HT1080 (cell line): ENCODE measurements around the gene FCN3. TPM values are rescaled to one million over a fixed set of nuclear protein-coding genes. Genes with fewer than 3 reads are reported as not detected.
"Not testable (repeated sequence)": the region's sequence is repeated elsewhere in the genome, so short reads cannot be mapped to it uniquely, and the experiment has no call there.

ENCODE experiments used
- DNase-seq: peaks from one replicate; pipeline ENCODE4 v3.0.0-alpha.2; 2015; ENCODE audit warnings: low read depth
- total RNA-seq: library from RNA; depleted of rRNA; stranded (reverse); fragments of >200 nt; shearing (Covaris generic); gene quantifications from 2 replicates; pipeline ENCODE4 v1.2.3, GENCODE V29; 2014

Gene FCN3
- total RNA-seq, 1 experiment from 2014 or later: not detected

GRCh38 chr1:27399251-27400025 is 24.8 kb upstream of the FCN3 start:
- no peak for DNase-seq

GRCh38 chr1:27398405-27399149 is 24.0 kb upstream of the FCN3 start:
- DNase-seq: no peak

- no peak for DNase-seq
Measured at GRCh38 chr1:27397749-27398148, 23.1 kb upstream of the FCN3 start.

GRCh38 chr1:27397110-27397509 is 22.5 kb upstream of the FCN3 start:
- DNase-seq: no peak

DNA sequence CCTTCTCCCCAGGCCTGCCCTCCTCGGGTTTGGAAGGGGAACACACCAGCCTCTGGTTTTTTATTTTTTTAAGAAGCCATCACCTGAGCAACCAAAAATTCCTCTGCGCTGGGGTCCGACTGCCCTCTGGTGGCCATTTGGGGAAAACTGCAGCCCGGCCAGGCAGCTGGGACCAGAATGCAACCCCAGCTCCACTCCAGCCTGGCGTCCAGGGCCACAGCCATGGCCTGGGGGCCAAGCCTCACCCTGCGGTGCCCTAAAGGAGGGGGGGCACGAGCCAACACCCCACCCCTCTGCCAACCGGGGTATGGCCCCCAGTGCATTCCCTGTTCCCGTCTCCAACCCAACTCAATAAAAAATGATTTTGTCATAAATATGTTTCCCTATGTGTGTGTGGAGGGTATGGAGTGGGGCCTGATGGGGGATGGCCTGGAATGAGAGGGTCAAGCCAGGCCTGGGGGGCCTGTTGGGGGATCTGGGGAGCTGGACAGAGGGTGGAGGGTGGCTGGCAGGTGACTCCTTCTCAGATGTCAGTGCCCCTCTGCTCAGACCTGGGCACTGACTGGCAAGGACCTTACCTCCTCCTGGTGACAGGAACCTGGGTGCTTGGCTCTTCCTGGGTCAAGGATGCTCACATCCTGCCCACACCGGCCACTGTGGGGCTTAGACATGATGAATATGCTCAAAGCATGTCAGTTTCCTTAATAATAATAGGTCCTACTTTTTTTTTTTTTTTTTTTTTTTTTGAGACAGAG is 21.0 kb upstream of the FCN3 start:
- peak; percentile 73 for DNase-seq

DNA sequence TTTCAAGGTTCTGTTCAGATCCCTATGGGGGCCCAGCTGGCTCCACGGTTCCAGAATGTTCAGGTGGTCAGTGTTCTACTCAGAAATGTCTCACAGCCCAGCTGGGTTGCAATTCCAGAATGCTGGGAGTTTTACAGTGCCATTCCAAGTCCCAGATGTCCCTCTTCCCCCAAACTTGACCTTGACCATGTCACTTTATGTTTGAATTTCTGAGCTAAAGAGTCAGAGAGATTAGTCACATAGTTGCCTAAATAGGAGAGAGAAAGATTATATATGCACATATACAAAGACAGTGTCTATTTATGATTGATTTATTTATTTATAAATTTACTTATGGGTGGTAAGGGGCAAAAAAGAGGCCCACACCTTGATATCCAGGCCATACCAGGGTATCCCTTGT is 20.3 kb upstream of the FCN3 start:
- DNase-seq: no peak

- DNase-seq: no peak
Measured at GRCh38 chr1:27394282-27394658, 19.6 kb upstream of the FCN3 start.

- DNase-seq: no peak
Measured at GRCh38 chr1:27393641-27394281, 19.1 kb upstream of the FCN3 start.

DNA sequence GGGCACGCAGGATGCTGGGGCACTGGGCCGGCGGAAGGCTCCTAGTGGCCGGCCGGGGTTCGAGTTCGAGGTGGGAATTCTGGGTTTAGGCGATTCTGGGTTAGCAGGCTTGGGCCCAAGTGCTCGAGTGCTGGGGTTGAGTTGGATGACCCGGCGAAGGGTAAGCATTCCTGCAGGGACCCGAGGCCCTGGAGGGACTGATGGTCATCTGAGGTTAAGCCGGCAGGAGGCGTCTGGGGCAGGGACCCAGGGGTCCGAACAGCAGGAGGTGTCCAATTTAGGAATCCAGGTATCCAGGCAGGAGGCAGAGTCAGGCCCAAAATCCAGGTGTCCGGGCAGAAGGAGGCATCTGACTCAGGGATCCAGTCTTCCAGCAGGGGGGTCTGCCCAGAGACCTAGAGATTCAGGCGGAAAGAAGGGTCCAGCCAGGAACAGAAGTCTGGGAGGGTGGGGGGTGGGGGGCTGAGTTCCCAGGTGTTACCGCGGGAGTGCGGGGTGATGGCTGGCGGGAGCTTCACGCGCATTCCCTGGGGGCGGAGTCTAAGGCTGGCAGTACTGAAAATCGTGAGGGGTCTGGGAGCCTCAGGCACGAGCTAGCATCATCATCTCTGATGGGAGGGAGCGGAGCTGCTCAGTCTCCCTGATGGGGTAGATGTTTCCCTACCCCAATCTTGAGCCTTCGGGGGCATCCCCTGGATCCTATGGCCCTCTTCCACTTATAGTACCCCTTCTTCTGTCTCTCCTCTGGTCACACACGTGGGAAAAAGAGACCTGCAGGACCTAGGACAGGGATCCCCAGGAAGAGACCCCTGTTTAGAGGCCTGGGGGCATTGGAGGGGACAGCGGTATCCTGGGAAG is 18.4 kb upstream of the FCN3 start:
- no peak for DNase-seq

- peak; percentile 89 for DNase-seq
Measured at GRCh38 chr1:27392096-27392777, 17.6 kb upstream of the FCN3 start, which contains the start of gene GPR3. Gene GPR3, plus strand, starts transcription at chr1:27392622. Its CDS starts 1,177 bp downstream, at chr1:27393799.

DNA sequence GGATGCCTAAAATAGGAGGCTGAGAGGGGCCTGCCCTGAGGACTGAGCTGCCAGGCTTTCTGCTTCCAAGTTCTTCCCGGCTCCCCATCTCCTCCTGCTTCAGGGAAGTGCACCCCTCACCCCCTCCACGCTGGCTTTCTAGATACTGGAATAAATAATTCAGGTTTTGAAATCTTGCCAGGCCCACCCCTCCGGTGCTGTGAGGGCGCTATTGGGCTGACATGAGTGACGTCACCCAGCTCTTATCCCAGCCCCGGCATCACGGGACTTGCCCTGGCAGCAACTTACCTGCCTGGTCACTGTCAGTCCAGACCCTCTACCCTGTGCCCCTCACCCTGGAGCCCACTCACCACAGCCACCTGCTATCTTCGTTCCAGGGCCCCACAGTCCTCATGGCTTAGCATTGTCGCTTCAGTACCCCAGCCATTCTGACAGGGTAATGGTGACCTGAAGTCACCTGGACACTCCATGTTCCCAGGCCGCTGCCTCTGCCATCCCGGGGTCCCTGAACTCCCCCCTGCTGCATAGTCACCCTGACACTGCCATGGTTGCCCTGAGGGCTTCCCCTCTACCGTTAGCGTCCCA is 17.0 kb upstream of the FCN3 start:
- peak; percentile 35 for DNase-seq

- peak; percentile 40 for DNase-seq
Measured at GRCh38 chr1:27388337-27389005, 13.8 kb upstream of the FCN3 start.

- DNase-seq: not testable (repeated sequence)
Measured at GRCh38 chr1:27384797-27385196, 10.2 kb upstream of the FCN3 start.

DNA sequence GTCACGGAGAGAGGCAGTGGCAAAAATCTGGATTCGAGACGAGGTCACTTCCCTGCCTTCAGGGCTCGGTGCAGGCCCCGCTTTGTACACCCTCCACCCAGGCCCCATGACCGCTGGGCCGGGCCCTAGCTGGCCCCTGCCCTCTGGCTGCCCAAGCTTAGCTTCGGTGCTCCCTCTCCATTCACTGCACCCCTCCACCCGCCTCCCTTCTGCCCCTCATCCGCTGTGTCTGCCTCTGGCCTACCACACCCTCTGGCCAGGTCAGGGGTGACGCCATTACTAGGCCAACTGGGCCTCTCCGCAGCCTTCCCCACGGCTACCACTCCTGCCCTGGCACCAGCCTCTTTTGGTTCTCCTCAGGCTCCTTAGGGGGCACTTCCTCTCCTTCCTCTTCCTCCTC is 9.0 kb upstream of the FCN3 start:
- no peak for DNase-seq

- no peak for DNase-seq
Measured at GRCh38 chr1:27383039-27383605, 8.5 kb upstream of the FCN3 start, which contains the start of gene CD164L2. Gene CD164L2, minus strand, starts transcription at chr1:27383333. Its CDS starts 94 bp downstream, at chr1:27383239.

DNA sequence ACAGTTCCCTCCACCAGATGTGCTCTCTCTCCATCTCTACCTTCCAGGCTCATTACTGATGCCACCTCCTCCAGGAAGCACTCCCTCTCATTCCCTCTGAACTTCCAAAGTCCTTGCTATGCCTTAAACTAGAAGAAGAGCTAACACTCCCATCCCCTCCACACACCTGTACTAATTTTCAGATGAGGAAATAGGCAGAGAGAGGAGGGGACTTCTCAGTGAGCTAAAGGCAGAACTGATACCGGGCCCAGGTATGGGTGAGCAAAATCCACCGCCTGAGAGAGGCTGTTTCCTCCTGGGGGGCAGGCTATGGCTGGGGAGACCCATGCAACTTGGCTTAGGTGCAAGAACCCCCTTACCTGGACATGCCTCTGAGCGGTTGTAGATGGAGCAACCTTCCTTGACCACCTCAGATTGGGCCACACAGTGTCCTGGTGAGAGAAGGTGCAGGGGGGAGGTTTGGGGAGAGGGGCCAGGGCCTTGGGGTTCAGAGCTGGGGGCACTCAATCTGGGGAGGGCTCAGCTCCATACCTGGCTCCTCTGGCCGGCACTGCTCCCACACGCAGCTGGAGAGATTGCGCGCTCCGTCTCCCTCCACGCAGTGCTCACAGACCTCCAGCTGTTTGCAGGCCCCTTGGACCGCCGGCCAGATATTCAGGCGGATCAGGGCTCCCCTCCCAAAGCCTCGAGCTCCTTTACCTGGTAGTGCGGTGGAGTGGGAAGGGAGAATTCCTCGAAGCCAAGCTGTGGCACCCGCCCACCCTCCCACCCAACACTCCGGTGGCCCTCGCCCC is 7.5 kb upstream of the FCN3 start:
- DNase-seq: no peak
